H1 (cell line): ENCODE data around the gene TFAP2A. TPM values are rescaled to one million over a fixed set of nuclear protein-coding genes. Genes with fewer than 3 reads are reported as not detected.

ENCODE experiments used
- BCL11A ChIP-seq, 2 experiments: IDR thresholded peaks; one replicate each; pipeline ENCODE4 v1.6.1; 2011; ENCODE audit warnings: low read depth in 2 of 2, low read length in 2 of 2, mild to moderate bottlenecking in 2 of 2
- BRCA1 ChIP-seq: IDR thresholded peaks from 2 replicates; pipeline ENCODE4 v1.6.1; 2012; ENCODE audit warnings: low read depth, low read length, improper control_type of control experiment
- CHD1 ChIP-seq: IDR thresholded peaks from 2 replicates; pipeline ENCODE4 v1.6.1; 2012; ENCODE audit warnings: low read depth, low read length, improper control_type of control experiment
- CREB1 ChIP-seq: IDR thresholded peaks from 2 replicates; pipeline ENCODE4 v1.6.1; 2012; ENCODE audit warnings: inconsistent platforms
- CTBP2 ChIP-seq: IDR thresholded peaks from 2 replicates; pipeline ENCODE4 v1.7.0; 2011; ENCODE audit warnings: borderline replicate concordance, mild to moderate bottlenecking, moderate library complexity, mixed read lengths, low read length; ENCODE audit not compliant: insufficient read depth, insufficient read length
- EGR1 ChIP-seq: IDR thresholded peaks from 2 replicates; pipeline ENCODE4 v1.6.1; 2011; ENCODE audit warnings: low read depth, low read length, borderline replicate concordance
- GABPA ChIP-seq: IDR thresholded peaks from 2 replicates; pipeline ENCODE4 v1.6.1; 2011; ENCODE audit warnings: mild to moderate bottlenecking, low read length, moderate library complexity, borderline replicate concordance; ENCODE audit not compliant: insufficient read depth
- GTF2F1 ChIP-seq: IDR thresholded peaks from 2 replicates; pipeline ENCODE4 v1.6.1; 2012; ENCODE audit warnings: low read depth, low read length, improper control_type of control experiment, borderline replicate concordance
- HDAC2 ChIP-seq, 2 experiments: fragments of 300-600 bp in 1 of 2; sonication (generic) in 1 of 2; IDR thresholded peaks; 2 replicates each; pipeline ENCODE4 v1.6.1; 2011 to 2012; ENCODE audit warnings: low read depth in 2 of 2, low read length in 2 of 2, mild to moderate bottlenecking in 2 of 2, moderate library complexity in 2 of 2, borderline replicate concordance in 1 of 2, inconsistent platforms in 1 of 2
- JUN ChIP-seq: IDR thresholded peaks from 2 replicates; pipeline ENCODE4 v1.6.1; 2011; ENCODE audit warnings: low read depth, mild to moderate bottlenecking, improper control_type of control experiment, low read length
- JUND ChIP-seq: IDR thresholded peaks from 2 replicates; pipeline ENCODE4 v1.6.1; 2011; ENCODE audit warnings: mild to moderate bottlenecking, improper control_type of control experiment, low read length
- KDM5A ChIP-seq: fragments of 200-600 bp; IDR thresholded peaks from 2 replicates; pipeline ENCODE4 v1.7.1; 2012; ENCODE audit warnings: mild to moderate bottlenecking, low read length, inconsistent platforms, mixed read lengths
- NANOG ChIP-seq: IDR thresholded peaks from 2 replicates; pipeline ENCODE4 v1.6.1; 2011; ENCODE audit warnings: low read length, low read depth, mild to moderate bottlenecking, inconsistent platforms; ENCODE audit not compliant: insufficient read depth, poor library complexity, severe bottlenecking
- NRF1 ChIP-seq: IDR thresholded peaks from 2 replicates; pipeline ENCODE4 v1.6.1; 2011; ENCODE audit warnings: mild to moderate bottlenecking, low read depth, low read length, improper control_type of control experiment
- RAD21 ChIP-seq, 2 experiments: IDR thresholded peaks in 1 of 2; conservative IDR thresholded peaks in 1 of 2; 2 replicates each; pipeline ENCODE4 v1.6.1; 2011; ENCODE audit warnings: low read depth in 2 of 2, low read length in 2 of 2, improper control_type of control experiment in 1 of 2, inconsistent platforms in 1 of 2, mild to moderate bottlenecking in 1 of 2, moderate library complexity in 1 of 2
- SAP30 ChIP-seq: fragments of 300-600 bp; sonication (generic); IDR thresholded peaks from 2 replicates; pipeline ENCODE4 v1.7.1; 2012; ENCODE audit warnings: low read length, moderate library complexity, mild to moderate bottlenecking, inconsistent platforms; ENCODE audit not compliant: insufficient read depth, insufficient replicate concordance
- SIN3A ChIP-seq, 2 experiments: IDR thresholded peaks in 1 of 2; conservative IDR thresholded peaks in 1 of 2; 2 replicates each; pipeline ENCODE4 v1.6.1; 2011 to 2012; ENCODE audit warnings: low read length in 2 of 2, improper control_type of control experiment in 1 of 2, low read depth in 1 of 2, mild to moderate bottlenecking in 1 of 2
- SP2 ChIP-seq: IDR thresholded peaks from 2 replicates; pipeline ENCODE4 v1.6.1; 2012; ENCODE audit warnings: mild to moderate bottlenecking, low read length, inconsistent platforms
- SRF ChIP-seq: IDR thresholded peaks from 2 replicates; pipeline ENCODE4 v1.6.1; 2011; ENCODE audit warnings: mild to moderate bottlenecking, low read depth, low read length, moderate library complexity
- TAF7 ChIP-seq: optimal IDR thresholded peaks from 2 replicates; pipeline ENCODE3; 2011; ENCODE audit warnings: low read depth, mild to moderate bottlenecking, inconsistent platforms, low read length, moderate library complexity, borderline replicate concordance
- TEAD4 ChIP-seq: IDR thresholded peaks from 2 replicates; pipeline ENCODE4 v1.6.1; 2012; ENCODE audit warnings: low read depth, low read length, inconsistent platforms, mixed read lengths
- ZNF274 ChIP-seq: IDR thresholded peaks from 2 replicates; pipeline ENCODE4 v1.7.0; 2012; ENCODE audit warnings: low read length, borderline replicate concordance; ENCODE audit errors: extremely low read depth
- polyA plus RNA-seq, 7 experiments: library from polyadenylated mRNA; depleted of rRNA in 3 of 7; stranded (reverse) in 5 of 7; unstranded in 2 of 7; fragments of >200 nt in 5 of 7; fragments of 200-250 nt in 2 of 7; gene quantifications; 1 replicate in 5 of 7; 2 replicates in 1 of 7; 4 replicates in 1 of 7; pipeline versions ENCODE4 v1.2.1 to v1.2.3, GENCODE V29; 2011 to 2013; ENCODE audit warnings: missing spikeins in 2 of 7, mixed read lengths in 2 of 7
- total RNA-seq: library from RNA; stranded (reverse); fragmentation: NEBNext Ultra II Directional; extraction: Animal tissue kit (Norgen Biotek cat#: 25700); gene quantifications from 2 replicates; pipeline ENCODE4 v1.2.1, GENCODE V29; 2021
- TF ChIP-seq, protein P1 (sequence below): IDR thresholded peaks from 2 replicates; pipeline ENCODE4 v1.6.1; 2012; ENCODE audit warnings: inconsistent platforms

TFAP2A gene
- total and polyA plus RNA-seq, 2 of the 8 experiments (the other 6 are each of a cell fraction or from before 2014, with no cell fraction given): 0.23 TPM; not detected in 1

- TF ChIP-seq RAD21 (IDR thresholded peaks at IDR 0.05 in 1 of 2, conservative IDR thresholded peaks at IDR 0.05 in 1 of 2; ENCODE audit: low read depth in 2 of 2, low read length in 2 of 2): no peak
- no peak for TF ChIP-seq SIN3A (conservative IDR thresholded peaks at IDR 0.05 in 1 of 2, IDR thresholded peaks at IDR 0.05 in 1 of 2; ENCODE audit: low read depth in 1 of 2, low read length in 2 of 2)
- no peak for TF ChIP-seq BCL11A (IDR thresholded peaks at IDR 0.05; ENCODE audit: low read depth in 2 of 2, low read length in 2 of 2)
- TF ChIP-seq BRCA1: no peak
- no peak for TF ChIP-seq SAP30
- TF ChIP-seq SRF: no peak
- TF ChIP-seq GABPA: no peak
- no peak for TF ChIP-seq GTF2F1
- TF ChIP-seq NANOG: no peak
- peak; percentile 100 for TF ChIP-seq CTBP2
- TF ChIP-seq ZNF274: no peak
- no peak for TF ChIP-seq CHD1
- TF ChIP-seq CREB1: no peak
- TF ChIP-seq KDM5A: no peak
- TF ChIP-seq TEAD4: no peak; the same call in 1 of the 2 replicates
- peak in 1 of 2 experiments; percentile 81; a peak in 1 of 4 replicates for TF ChIP-seq HDAC2 (IDR thresholded peaks at IDR 0.05; ENCODE audit: borderline replicate concordance in 1 of 2, low read depth in 2 of 2, low read length in 2 of 2)
- no peak for TF ChIP-seq NRF1
- TF ChIP-seq, protein P1, sequence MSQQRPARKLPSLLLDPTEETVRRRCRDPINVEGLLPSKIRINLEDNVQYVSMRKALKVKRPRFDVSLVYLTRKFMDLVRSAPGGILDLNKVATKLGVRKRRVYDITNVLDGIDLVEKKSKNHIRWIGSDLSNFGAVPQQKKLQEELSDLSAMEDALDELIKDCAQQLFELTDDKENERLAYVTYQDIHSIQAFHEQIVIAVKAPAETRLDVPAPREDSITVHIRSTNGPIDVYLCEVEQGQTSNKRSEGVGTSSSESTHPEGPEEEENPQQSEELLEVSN: no peak
- peak; percentile 81 for TF ChIP-seq EGR1
- TF ChIP-seq JUND: no peak
- no peak for TF ChIP-seq SP2
- TF ChIP-seq TAF7: no peak
- TF ChIP-seq JUN: no peak
These were observed 2.9 kb downstream of the TFAP2A start (continued) for GRCh38 chr6:10411971-10412460.
